ENCODE results near the gene PIP4K2C.
"Not testable (repeated sequence)": the region's sequence is repeated elsewhere in the genome, so short reads cannot be mapped to it uniquely, and the experiment has no call there.

Gene PIP4K2C

GRCh38 chr12:57631566-57632072 is 40.6 kb downstream of the PIP4K2C start:
- peak; percentile 23 for DNase-seq (ENCODE audit: low spot score)
- no peak for TF ChIP-seq CTCF (IDR thresholded peaks at IDR 0.05; ENCODE audit: extremely low read depth, missing control alignments)

- DNase-seq (ENCODE audit: low spot score): peak; percentile 48
Measured at GRCh38 chr12:57632073-57632957, 41.3 kb downstream of the PIP4K2C start.

GRCh38 chr12:57632958-57633840 is 42.2 kb downstream of the PIP4K2C start, which contains the start of gene B4GALNT1:
TSS of gene B4GALNT1 (minus strand) at chr12:57633201. CDS start at chr12:57632132, 1,069 bp downstream.
- TF ChIP-seq CTCF (IDR thresholded peaks at IDR 0.05; ENCODE audit: extremely low read depth, missing control alignments): peak; percentile 98
- peak; percentile 88 for DNase-seq (ENCODE audit: low spot score)

More at GRCh38 chr12:57632073-57632957, 41.3 kb downstream of the PIP4K2C start:
- no peak for TF ChIP-seq CTCF (IDR thresholded peaks at IDR 0.05; ENCODE audit: extremely low read depth, missing control alignments)

GRCh38 chr12:57636731-57637130 is 45.7 kb downstream of the PIP4K2C start:
- not testable (repeated sequence) for DNase-seq (ENCODE audit: low spot score)

- TF ChIP-seq CTCF (IDR thresholded peaks at IDR 0.05; ENCODE audit: extremely low read depth, missing control alignments): no peak
- no peak for DNase-seq (ENCODE audit: low spot score)
Measured at GRCh38 chr12:57637364-57637763, 46.4 kb downstream of the PIP4K2C start.

- DNase-seq (ENCODE audit: low spot score): no peak
- no peak for TF ChIP-seq CTCF (IDR thresholded peaks at IDR 0.05; ENCODE audit: extremely low read depth, missing control alignments)
Measured at GRCh38 chr12:57638096-57638495, 47.1 kb downstream of the PIP4K2C start.

- DNase-seq (ENCODE audit: low spot score): no peak
- TF ChIP-seq CTCF (IDR thresholded peaks at IDR 0.05; ENCODE audit: extremely low read depth, missing control alignments): no peak
Measured at GRCh38 chr12:57640175-57641042, 49.4 kb downstream of the PIP4K2C start.
